ELF-1 (cell line): ENCODE measurements around the gene DNAJA1.
"Not testable (repeated sequence)": the region's sequence is repeated elsewhere in the genome, so short reads cannot be mapped to it uniquely, and the experiment has no call there.

Source experiments
- DNase-seq: peaks from one replicate; pipeline ENCODE4 v3.0.0-alpha.2; 2016; ENCODE audit warnings: low read depth, low spot score

Gene DNAJA1

GRCh38 chr9:33024966-33025571, at the start of gene DNAJA1:
TSS of gene DNAJA1 (plus strand) at chr9:33025273. CDS start at chr9:33026485, 1,212 bp downstream.
- DNase-seq = peak; percentile 96

GRCh38 chr9:32978051-32978450, 47.0 kb upstream of the DNAJA1 start:
- DNase-seq = no peak

GRCh38 chr9:32986971-32987370, 38.1 kb upstream of the DNAJA1 start:
- DNase-seq = no peak

- DNase-seq = no peak
Measured at GRCh38 chr9:32989660-32990059, 35.4 kb upstream of the DNAJA1 start.

DNA sequence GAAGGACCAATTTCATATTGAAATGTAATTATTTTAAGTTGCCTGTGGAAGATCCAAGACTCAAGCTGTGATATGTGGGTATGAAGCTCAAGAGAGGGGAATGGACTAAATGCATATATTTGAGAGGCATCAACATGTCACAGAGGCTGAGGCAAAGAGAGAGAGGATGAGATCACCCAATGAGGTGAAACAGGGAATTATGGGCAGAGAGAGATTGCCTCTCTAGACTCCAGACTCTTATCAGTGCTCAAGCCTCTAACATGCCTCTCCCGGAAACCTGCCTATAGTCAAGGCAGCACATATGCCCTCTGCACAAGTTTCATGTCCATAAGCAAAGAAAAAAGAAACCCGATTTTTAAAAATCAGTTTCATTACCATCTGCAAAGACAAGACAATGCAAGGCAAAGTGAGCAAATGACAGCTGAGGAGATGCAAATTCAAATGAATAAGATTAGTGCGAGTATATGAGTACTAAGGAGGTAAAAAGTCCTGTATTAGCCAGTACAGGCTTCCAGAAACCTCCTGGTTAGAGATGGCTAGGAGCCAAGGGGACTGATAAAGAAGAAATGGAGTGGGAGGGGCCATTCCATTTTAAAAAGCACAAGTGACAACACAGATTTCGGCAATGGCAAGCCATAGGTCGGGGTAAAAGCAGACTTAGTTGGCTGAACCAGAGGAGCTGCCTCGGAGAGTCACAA, 33.0 kb upstream of the DNAJA1 start:
- DNase-seq = no peak

GRCh38 chr9:32992595-32993238, 32.4 kb upstream of the DNAJA1 start:
- DNase-seq = no peak

GRCh38 chr9:33000682-33001055, 24.4 kb upstream of the DNAJA1 start:
- peak; percentile 36 for DNase-seq

DNA sequence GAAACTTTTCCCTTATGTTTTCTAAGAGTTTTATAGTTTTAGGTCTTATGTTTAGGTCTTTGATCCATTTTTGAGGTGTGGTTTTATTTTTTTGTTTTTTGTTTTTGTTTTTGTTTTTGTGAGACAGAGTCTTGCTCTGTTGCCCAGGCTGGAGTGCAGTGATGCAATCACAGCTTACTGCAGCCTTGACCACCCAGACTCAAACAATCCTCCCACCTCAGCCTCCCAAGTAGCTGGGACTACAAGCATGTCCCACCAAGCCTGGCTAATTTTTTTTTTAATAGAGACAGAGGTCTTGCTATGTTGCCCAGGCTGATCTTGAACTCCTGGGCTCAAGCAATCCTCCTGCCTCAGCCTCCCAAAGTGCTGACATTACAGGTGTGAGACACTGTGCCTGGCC, 19.7 kb upstream of the DNAJA1 start:
- not testable (repeated sequence) for DNase-seq

DNA sequence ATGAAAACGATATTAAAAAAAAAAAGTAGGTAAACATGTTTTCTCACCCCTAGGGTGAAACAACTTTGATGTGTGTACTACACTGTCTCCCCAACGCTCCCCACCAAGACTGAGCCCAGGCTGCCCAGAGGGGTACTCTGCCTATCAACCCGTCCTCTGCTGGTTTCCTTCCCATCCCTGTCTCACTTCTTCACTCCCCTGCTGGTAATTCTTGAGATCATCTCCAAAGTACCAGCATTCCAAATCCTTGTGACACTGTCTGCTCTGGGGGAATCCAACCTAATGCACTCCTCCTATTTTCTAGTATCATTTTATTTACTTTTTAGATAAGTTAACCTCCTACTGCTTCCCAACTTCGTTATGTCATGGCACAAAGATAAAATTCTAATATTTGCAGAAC, 17.3 kb upstream of the DNAJA1 start:
- DNase-seq = no peak

DNA sequence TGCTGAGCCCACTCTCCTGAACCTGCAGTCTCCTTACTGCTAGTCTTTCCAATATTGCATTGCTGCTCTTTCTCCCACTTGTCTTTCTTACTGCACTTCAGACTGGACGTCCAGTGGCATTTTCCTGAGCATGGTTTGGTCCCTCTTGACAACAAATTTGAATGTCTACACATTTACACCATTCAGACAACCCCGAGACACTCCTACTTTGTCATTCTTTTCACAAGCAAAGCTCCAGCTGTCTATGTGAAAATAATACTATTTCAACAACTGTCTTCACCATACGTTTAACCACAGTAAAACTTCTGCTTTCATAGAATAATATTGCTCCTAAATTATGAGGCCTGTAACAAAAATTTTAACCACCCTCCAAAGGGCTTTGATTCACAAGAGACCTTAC, 13.2 kb upstream of the DNAJA1 start:
- DNase-seq = no peak

- DNase-seq = no peak
Measured at GRCh38 chr9:33012328-33013069, 12.6 kb upstream of the DNAJA1 start.

GRCh38 chr9:33013962-33014664, 11.0 kb upstream of the DNAJA1 start:
- DNase-seq = no peak

DNA sequence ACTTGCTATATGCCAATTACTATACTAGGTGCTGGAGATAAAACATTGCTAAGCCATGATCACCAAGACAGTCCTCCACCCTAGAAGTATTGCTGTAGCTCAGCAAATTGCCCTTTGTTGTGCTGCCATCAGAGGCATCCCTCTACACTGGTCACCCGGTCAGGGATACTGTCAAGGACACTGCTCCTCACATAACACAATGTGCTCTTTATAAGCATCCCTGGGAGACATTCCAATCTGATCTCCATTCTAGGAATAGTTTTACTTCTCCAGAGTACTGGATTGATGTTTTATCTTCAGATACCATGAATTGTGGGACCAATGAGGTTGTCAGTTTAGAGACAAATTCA, 10.4 kb upstream of the DNAJA1 start:
- DNase-seq = no peak

GRCh38 chr9:33017283-33018041, 7.6 kb upstream of the DNAJA1 start:
- no peak for DNase-seq

GRCh38 chr9:33019797-33020196, 5.3 kb upstream of the DNAJA1 start:
- DNase-seq = no peak

GRCh38 chr9:33022303-33022702, 2.8 kb upstream of the DNAJA1 start:
- DNase-seq = no peak

- DNase-seq = no peak
Measured at GRCh38 chr9:33022755-33023154, 2.3 kb upstream of the DNAJA1 start.

- DNase-seq = no peak
Measured at GRCh38 chr9:33023661-33024060, 1.4 kb upstream of the DNAJA1 start.

DNA sequence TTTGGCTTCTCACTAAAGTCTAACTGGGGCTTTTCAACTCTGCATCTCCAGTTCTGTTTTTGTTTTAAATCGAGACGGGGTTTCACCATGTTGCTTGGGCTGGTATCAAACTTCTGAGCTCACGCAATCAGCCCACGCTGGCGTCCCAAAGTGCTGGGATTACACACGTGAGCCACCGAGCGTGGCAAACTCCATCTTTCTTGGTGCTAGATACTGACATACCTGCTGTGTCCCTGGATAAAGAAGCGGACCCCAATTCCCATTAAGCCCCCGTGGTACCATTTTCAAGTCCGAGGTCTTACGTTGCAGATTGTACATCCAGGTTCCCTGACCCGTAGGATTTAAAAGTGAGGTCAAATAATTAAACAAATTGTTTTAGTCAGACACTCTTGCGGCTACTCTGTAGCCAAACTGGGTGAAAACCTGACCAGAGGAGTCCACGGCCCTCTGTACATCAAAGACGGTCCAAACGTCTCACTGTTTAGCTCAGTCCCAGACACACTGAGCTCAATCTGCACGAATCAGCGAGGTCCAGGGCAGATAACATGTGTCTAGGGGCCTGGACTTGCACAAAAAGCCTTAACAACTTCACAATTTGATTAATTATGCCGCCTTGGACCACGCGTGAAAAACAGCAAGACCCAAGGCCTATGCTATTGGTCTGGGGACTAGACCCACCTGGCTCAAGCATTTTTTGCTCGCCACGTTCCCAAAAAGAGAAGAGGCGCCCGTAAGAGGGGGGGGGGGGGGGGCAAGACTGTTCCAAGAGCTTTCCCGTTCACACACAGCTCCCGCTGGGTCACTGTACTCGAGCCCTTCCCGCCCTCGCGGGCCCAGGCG, 727 bp upstream of the DNAJA1 start:
- no peak for DNase-seq
